HG02870 (cell line): ENCODE measurements around the gene P4HA2.

Source experiments
- ATAC-seq: cut with Tn5 transposase; IDR thresholded peaks from one replicate; pipeline ENCODE4 v1.9.1; 2021; ENCODE audit warnings: mild to moderate bottlenecking, moderate library complexity; ENCODE audit not compliant: unreplicated experiment

P4HA2 gene

DNA sequence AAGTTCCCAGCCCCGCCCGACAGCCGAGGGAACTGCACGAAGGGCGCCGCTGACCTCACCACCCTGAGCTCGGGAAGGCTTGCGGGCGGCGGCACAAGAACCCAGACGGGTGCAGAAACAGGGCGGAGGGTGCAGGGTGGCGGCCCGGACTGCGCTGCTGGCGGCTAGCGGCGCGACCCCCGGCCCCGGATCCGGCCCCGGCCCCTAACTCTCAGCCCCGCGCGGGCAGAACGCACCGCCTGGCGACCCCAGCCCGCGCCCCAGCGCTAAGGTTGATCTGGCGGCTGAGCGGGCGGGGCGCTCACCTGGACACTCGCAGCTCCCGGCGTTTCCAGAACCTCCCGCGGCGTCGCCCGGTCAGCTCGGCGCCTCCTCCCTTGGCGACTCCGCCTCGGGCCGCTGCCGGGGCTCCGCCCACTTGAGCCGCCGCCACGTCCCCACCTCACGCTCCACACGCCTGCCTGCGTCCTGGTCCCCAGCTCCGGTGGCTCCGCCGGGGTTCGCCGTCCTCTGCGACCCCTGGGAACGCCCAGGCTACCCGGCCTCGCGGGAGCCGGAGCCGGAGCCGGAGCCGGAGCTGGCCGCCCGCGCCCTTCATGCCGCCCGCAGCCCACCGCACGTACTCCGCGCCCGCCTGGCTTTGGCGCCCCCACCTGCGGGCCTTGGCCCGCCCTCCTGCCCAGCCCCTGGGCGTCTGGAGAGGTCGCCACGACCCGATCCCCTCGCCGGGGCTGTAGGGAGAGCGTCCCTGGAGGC, at the start of gene P4HA2:
P4HA2 (minus strand) TSS at position 369 of the 756 bp plus-strand sequence. CDS start 9,227 bp downstream, outside the sequence.
- peak; percentile 84 for ATAC-seq

DNA sequence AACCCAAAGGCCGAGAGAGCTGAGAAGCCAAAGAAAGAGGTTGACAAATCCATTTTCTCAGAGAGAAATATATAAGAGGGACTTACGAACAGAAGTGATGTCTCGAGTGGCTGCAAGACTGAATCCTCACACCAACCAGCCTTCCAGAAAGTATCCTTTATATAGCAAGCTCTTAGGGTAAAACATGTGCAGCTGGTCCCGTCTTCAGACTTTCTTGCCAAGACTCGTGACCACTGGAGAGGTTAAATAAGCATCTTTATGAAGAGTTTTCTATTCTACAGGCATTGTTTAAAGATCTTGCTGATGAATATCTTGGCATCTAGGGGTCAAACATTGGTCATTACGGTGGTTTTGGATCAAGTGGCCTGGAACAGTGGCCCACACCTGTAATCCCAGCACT, 49.6 kb upstream of the P4HA2 start:
- no peak for ATAC-seq

DNA sequence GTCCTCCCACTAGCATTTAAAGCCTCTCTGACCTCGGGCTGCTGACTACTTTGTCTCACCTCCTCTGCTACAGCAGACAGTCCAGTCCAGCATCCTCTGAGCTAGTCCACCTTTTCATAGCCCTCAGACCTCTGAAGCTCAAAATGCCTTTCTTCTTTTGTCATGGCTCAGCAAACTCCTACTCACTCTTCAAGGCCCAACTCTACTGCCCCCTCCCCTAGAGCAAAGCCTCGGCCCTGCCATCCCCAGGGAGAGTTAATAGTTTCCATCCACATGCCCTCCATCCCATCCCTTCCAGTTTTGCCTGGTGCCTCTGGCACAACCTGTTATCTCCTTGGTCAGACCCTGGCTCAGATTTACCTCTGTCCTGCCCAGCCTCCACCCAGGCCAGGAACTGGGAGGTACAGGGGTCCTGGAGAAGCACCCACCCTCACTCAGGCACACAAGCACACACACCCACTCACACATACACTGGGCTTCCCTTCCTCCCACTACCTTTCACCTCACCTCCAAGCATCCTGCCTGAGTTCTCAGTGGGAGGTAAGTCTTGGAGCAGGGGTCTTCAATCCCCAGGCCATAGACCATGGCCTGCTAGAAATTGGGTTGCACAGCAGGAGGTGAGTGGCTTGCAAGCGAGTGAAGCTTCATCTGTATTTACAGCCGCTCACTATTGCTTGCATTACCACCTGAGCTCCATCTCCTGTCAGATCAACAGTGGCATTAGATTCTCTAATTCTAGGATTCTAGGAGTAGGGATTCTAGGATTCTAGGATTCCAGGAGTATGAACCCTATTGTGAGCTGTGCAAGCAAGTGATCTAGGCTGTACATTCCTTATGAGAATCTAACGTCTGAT, 47.9 kb upstream of the P4HA2 start:
- no peak for ATAC-seq

DNA sequence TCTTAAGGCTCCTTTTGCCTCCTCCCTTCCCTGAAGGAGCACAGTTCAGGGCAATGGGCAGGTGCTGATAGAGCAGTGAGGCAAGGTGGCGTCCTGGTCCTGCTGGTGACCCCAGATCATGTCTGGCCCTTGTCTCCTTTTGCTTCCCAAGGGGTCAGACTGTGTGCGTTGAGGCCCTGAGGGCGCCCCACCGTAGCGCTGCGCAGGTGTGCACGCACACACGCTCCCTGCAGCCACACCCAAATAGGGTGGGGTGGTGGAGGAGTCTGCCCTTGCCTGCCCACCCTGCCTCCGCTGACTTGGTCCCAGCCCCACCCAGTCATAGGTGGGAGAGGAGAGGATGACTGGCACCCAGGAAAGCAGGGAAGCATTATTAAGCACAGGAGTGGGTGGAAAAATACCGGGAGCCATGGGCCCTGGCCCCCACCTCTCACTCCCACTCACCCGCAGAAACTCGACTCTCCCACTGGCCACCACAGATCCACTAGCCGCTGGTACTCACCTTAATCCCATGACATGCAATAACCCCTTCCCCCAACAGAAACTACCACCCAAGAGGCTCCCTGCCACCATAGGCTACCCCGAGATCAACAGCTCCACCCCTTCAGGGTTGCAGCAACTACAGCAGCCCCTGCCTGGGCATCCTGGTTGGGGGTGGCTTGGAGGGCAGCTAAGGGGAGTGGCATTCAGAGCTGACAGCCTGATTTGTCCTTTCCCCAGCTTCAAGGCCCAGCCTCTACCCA, 46.6 kb upstream of the P4HA2 start:
- no peak for ATAC-seq

DNA sequence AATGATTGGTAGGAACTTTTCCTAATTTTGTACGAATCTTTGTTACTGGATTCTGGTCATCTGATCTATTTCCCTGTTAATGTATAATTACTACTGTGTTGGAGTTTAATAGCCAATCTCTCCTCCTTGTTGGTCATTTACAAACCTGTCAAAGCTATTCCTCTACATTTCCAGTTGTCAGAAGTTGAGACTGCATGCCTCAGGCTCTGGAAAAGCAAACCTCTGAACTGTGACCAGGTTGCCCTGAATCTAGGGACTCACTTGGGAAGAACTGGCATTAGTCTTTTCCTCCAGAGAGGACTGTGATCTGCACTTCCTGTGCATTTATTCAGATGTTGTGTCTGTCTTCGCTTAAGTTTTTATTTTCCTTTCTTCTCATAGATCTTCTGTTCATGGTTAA, 46.0 kb upstream of the P4HA2 start:
- ATAC-seq, result no peak

DNA sequence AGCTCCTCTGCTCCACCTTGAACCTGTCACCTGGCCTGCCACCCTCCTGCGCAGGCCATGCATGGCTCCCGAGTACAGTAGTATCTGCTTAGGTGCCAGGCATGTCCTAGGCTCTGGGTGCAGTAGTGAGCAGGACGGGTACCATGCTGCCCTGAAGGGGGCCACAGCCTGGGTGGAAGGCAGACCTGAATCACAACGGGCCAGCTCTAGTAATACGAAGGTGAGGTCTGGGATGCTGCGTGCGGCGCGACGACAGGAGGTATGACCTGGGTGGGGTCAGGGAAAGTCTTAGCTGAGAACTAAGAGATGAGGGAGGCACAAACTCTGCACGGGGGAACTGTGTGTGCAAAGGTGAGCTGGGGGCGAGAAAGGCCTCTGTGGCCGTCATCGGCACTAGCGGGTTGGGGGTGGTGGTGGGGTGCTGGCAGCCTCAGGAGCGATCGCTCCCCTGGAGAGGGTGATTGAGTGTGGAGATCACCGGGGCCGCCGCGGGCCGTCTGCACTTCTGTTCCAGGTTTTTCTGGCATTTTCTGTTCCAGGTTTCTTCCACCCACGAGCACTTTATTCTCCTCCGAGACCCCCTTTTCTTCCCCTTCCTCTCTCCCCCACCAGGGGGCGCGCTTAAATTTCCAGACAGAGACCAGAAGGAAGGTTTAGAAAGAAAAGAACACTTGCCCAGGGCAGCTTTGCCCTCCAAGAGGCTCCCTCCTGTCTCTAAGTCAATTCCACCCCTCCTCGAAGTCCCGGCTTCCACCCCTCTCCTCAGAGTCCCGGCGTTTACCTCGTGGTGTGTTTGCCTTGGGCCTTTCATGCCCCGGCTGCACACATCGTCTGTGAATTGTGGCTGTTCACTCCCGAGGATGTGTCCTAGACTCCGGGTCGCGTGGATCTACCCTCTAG, 44.9 kb upstream of the P4HA2 start:
- no peak for ATAC-seq

DNA sequence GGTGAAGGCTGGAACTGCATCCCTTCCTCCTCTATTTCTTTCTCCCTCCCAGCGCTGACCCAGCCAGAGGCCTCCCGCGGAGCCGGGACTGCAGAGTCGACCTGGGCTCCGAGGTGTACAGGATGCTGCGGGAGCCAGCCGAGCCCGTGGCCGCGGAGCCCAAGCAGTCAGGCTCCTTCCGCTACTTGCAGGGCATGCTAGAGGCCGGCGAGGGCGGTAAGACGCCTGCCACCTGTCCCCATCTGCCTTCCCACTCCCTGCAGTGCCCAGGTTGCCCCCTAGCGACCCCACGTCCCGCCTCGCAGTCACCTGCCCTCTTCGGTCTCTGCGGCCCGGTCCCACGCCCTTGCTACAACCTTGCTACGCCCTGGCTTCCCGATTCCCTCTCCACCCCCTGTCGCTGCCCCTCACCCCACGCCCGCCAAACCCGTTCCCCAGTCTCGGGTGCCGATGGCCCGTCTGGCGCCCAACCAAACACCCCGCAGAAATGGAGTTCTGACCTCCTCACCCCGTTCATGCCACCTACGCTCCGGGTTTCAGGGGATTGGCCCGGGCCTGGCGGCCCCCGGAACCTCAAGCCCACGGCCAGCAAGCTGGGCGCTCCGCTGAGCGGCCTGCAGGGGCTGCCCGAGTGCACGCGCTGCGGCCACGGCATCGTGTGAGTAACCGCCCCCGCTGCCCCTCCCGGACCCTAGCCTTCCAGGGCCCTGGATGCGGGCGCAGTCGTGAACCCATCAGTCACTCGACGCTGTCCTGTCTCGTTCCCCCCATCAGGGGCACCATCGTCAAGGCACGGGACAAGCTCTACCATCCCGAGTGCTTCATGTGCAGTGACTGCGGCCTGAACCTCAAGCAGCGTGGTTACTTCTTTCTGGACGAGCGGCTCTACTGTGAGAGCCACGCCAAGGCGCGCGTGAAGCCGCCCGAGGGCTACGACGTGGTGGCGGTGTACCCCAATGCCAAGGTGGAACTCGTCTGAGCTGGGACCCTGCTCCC, 43.9 kb upstream of the P4HA2 start:
- ATAC-seq, result no peak

DNA sequence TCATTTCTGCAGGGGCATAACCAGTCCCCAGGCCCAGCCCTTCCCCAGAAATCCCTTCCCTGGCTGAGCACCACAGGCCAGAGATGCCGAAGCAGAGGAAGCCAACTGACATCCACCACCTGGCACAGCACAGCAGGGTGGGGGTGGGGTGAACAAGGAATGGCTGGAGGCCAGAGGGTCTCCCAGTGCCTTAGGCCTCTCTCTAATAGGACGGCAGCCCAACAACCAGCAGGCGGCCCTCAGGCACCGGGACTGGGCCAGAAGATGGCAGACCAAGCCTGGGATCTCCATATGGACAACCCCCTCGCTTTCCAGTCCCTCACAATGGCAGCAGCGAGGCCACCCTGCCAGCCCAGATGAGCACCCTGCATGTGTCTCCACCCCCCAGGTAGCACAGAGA, 43.1 kb upstream of the P4HA2 start:
- ATAC-seq, result no peak

DNA sequence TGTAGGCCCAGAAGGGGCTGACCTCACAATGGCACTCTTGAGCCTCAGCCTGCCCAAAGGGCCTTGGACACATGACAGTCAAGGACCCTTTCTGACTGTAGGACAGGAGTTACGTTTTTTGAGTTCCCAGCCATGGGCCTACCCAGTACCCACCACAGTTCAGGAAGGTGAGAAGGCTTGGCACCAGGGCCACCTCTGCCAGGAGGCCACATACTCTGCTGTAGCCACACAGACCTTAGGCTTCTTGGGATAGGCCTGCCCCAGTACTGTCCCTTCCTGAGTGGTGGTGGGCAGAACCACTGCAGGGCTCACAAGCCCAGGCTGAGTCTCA, 42.6 kb upstream of the P4HA2 start:
- ATAC-seq, result no peak

DNA sequence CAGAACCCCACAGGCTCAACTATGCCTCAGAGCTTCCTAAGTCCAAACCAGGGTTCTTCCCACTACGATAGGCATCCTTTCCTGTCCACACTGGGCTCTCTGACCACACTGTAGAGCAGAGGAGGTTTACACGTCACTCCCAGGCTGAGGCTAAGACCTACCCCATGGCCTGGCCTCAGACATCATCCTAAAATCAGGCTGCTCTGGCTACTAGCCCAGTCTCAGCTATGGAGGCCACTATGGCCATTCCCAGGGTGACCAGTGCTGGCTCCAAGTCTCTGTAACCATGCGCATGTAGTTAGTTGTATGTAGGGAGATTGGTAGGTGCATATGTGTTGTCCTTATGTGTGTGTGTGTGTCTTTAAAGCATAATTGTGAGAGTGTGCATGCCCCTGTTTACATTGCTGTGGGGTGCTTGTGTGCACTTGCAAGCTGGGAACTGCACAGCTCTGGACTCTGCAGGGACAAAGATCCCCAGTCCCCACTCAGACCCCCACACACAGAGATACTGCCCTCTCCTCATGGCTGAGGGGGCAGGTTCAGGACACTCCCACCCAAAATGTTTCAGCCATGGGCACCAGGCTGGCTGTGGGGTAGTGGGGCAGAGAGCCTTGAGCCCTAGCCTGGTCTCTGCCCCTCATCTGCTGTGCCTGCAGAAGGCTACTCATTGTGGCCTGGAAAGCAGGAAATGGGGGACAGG, 42.1 kb upstream of the P4HA2 start:
- no peak for ATAC-seq

DNA sequence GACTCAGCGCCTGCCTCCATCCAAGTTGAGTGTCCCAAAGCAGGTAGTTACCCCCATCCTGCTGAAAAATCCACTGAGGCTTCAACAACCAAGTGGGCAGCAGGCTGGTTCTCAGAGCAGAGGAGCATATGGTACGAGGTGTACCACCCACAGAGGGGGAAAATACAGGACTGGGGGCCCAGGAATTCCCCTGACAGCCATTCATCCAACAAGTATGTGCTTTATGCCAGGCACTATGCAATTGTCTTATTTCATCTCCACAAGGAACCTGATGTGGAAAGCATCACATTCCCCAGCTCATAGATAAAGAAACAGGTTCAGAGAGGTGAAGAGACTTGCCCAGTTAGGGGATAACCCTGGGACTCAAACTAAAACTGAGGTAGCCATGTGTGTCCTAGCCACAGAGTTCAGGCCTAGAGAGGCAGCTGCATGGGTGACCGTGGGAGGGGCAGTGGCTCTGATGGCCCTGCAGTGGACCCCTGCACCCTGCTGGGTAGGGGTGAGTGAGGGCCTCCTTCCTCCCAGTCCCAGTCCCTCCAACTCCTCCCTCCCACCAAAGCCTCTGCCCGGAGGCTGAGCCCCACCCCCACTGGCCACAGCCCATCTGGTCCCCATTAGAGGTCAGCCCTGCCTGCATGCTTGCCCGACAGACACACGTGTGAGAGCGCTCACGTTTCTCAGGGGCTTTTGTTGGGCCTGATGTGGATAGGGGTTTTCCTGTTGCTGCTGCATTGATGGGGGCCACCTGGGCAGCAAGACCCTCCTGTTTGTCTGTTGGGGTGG, 41.3 kb upstream of the P4HA2 start:
- ATAC-seq, result peak; percentile 77

DNA sequence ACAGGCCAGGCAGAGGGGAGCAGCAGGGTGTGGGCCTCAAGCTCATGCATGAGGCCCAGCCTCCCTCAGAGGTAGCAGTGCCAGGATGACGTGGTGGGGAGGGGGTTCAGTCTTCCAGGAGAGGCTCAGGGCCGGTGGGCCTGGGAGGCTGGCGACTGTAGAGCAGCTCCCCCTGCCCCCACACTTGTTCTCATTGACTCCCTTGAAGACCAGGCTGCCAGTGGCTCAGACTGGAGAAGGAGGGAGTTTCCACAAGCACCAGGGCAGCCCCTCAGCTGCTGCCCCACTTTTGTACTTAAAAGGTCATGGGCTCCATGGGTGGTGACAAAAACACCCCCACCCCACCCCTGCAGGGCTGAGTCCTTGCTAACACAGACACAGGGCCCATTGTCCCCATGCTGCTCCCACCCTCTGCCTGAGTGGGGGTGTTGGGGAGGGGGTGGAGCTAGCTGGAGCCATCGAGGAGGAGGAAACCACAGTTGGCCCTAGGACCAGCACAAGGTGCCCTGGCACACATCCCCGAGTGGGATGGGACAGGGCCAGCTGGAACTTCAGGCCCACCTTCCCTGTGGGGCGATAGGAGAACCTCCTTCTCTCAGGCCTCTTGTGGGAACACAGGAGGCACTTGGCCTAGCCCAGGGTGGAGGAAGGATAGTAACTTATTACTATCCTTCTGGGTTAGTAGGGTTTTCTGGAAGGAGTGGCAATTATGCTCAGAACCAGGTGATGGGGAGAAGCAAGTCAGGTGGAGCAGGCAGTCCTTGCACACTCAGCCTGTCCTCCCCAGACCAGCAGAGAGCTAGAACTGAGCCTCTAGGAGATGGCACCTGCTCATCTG, 40.5 kb upstream of the P4HA2 start:
- ATAC-seq, result peak; percentile 9

DNA sequence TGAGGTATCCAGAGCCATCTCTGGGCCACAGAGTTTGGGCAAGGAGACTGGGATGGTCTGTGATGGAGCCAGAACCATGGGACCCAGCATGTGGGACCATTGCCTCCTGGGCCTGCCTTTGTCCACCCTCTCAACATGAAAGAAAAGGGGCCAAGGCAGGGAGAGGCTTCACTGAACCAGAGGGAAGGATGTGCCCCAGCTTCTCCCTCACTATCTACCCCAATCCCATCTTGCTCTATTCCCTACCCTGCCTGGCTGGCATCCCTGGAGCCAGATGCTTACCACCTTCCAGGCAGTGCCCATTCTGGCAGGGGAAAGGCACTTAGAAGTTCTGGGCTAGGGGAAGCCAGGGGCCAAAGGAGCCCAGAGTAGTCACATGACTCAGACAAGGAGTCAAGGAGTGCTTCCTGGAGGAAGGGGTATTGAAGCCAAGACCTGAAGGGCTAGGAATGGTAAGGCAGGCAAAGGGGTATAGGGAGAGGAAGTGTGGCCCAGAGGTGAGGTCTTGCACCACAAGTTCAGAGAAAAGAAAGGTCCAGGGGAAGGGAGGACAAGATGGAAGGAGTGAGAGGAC, 39.6 kb upstream of the P4HA2 start:
- ATAC-seq, result no peak

DNA sequence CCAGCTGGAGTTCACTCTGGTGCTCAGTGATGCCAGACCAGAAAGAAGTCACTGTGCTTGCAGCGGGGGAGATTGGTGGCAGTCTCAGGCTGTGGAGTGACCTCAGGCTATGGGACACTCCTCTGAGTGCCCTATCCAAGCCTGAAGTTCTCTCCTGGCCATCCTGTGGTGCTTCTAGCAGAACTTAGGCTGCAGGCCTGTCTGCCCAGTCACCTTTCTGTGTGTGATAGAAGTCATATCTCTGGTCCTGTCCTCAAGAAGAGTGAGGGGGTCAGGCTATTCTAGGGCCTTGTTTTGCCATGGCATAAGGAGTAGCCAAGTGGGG, 39.1 kb upstream of the P4HA2 start:
- no peak for ATAC-seq

DNA sequence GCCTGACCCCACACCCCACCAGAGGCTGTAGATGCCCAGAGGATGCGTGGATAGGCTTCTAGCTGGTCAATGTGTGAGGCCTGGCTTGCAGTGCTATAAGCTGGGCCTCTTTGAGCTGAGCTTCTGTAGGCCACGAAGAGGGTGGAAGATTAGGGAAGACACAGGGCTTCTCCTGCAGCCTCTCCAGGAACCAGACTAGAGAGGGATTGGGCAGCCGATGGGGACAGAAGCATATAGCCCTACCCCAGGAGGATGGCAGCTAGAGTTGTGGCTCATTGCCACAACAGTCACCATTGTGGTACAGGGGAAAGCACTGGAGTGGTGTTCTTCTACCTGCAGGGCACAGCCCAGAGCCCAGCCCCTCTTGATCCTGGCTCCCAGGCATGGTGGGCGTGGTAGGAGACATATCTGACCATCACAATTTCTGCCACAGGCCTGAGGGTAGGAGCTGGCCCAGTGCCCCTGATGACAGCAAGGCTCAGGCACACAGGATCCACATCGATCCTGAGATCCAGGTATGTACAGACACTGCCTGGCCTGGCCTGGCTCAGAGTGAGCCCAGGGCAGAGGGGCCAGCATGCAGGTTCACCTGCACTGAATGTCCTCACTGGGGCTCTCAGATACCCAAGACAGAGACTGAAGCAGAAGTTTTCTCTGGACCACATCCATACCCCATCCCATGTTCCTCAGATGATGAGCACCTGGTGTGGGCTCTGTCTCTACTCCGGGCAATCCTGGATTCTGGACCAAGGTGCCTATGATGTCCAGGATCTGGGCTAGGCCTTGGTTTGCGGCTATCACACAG, 38.6 kb upstream of the P4HA2 start:
- ATAC-seq, result no peak
